ENCODE data around the gene NASP.

DNA sequence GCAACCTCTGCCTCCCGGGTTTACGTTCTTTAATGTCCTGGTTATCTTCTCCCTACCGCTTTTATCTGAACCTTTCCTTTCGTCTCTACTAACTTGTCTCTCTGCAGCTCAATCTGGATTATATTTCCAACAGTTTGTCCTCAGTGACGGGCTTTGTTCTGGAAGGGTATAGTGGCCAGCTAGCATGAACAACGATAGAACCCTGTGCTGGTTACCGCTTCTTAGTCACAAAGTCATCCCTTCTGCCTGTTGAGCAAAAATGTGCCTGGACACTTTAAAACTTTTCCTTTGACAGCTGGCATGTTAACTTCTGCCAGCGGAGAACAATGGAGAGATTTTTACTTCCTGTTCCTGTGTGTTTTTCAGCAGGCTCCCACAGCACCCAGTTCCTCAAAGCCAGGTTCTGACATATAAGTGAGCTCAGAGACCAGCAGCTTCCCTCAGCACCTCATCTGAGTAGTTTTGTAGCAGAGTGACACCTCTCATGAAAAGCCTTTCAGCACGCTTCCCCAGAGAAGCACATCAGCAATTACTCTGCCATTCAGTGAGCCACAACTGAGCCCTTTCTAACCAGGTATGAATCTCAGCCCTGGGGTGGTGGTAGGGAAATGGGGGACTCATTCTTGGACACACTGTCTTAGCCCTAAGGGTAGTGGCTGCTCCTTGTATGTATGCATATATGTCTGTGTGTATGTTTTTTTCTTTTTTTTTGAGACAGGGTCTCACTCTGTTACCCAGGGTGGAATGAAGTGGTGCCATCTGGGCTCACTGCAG, 63.6 kb downstream of the NASP start:
- no peak for TF ChIP-seq POLR2A (IDR thresholded peaks at IDR 0.05)
- TF ChIP-seq, protein P1, sequence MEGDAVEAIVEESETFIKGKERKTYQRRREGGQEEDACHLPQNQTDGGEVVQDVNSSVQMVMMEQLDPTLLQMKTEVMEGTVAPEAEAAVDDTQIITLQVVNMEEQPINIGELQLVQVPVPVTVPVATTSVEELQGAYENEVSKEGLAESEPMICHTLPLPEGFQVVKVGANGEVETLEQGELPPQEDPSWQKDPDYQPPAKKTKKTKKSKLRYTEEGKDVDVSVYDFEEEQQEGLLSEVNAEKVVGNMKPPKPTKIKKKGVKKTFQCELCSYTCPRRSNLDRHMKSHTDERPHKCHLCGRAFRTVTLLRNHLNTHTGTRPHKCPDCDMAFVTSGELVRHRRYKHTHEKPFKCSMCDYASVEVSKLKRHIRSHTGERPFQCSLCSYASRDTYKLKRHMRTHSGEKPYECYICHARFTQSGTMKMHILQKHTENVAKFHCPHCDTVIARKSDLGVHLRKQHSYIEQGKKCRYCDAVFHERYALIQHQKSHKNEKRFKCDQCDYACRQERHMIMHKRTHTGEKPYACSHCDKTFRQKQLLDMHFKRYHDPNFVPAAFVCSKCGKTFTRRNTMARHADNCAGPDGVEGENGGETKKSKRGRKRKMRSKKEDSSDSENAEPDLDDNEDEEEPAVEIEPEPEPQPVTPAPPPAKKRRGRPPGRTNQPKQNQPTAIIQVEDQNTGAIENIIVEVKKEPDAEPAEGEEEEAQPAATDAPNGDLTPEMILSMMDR (IDR thresholded peaks at IDR 0.05), result no peak
